Keratinocyte (primary cell): ENCODE results near the gene ERCC8.

Source experiments
- CTCF ChIP-seq, 3 experiments: IDR thresholded peaks in 1 of 3; conservative IDR thresholded peaks in 1 of 3; optimal IDR thresholded peaks in 1 of 3; 2 replicates in 2 of 3; 3 replicates in 1 of 3; pipeline versions ENCODE3 to v1.5.1; 2011; ENCODE audit warnings: low read length in 3 of 3, mild to moderate bottlenecking in 3 of 3, moderate library complexity in 2 of 3, control low read depth in 1 of 3, inconsistent platforms in 1 of 3; ENCODE audit not compliant: insufficient read depth in 2 of 3; ENCODE audit errors: extremely low read depth in 1 of 3
- EZH2 ChIP-seq: IDR thresholded peaks from one replicate; pipeline ENCODE4 v1.6.1; 2012; ENCODE audit warnings: inconsistent platforms, mild to moderate bottlenecking, low read length, moderate library complexity

GRCh38 chr5:60887096-60887495, 57.8 kb downstream of the ERCC8 start:
- TF ChIP-seq CTCF (optimal IDR thresholded peaks at IDR 0.05 in 1 of 3, IDR thresholded peaks at IDR 0.05 in 1 of 3, conservative IDR thresholded peaks at IDR 0.05 in 1 of 3; ENCODE audit: extremely low read depth in 1 of 3, insufficient read depth in 2 of 3, low read length in 3 of 3) (no peak), EZH2 (no peak)
